NCI-H2081 (cell line): ENCODE results near the gene SPRR2A.
"Not testable (repeated sequence)": the region's sequence is repeated elsewhere in the genome, so short reads cannot be mapped to it uniquely, and the experiment has no call there.

Experiments
- DNase-seq, 2 experiments: peaks; one replicate each; lab custom pipeline; 2025; lab: John Stamatoyannopoulos, UW

The SPRR2A gene

DNA sequence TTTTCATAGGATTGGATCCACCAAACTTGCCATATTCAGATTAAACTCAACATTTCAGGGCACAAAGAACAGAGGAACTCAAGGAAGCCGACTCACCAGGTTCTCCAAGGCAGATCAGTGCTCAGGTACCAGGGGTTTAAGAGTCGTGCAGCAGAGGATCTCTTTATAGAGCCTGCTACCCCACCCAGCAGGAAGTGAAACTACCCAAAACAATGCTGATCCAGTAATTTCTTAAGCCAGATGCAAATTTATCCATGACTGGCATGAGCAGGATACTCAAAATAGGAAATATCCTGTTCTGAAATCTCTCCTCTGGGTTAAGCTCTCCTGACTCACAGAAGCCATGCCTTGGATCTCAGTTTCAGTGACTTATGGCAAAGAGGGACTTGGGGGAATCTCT lies at the start of gene SPRR2A:
SPRR2A (minus strand) TSS at position 138 of the 400 bp plus-strand sequence. CDS start 777 bp downstream, outside the sequence.
- DNase-seq, result no peak

DNA sequence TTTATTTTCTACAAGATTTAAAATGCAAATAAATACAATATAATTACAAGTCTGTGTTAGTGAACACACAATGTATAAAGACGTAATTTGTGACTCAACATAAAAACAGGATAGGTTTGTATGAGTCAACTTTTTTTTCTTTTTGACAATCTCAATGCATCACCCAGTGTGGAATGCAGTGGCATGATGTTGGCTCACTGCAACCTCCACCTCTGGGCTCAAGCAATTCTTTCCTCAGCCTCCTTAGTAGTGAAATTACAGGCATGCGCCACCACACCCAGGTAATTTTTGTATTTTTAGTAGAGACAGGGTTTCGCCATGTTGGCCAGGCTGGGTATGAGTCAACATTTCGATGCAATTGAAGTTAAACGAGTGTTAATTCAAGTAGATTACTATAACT lies 42.9 kb upstream of the SPRR2A start:
- no peak for DNase-seq

DNA sequence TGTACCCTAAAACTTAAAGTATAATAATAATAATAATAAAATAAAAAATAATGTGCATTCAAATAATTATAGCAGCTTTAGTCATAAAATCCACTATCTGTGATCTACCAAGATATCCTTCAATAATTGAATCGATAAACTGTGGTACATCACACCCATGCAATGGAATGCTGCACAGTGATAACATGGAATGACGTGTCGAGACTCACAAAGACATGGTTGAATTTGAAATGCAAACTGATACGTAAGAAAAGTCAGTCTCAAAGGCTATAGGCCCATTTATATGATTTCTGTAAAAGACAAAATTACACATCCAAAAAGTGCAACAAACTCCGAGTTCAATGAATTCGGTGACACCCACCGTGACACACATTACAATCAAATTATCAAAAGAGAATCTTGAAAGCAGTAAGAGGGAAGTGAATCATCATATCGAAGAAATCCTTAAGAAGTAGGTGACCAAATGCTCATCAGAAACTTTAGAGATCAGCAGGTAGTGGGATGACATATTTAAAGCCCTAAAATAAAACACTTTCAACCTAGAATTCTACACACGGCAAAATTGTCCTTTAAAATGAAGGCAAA lies 42.2 kb upstream of the SPRR2A start:
- DNase-seq, result no peak

DNA sequence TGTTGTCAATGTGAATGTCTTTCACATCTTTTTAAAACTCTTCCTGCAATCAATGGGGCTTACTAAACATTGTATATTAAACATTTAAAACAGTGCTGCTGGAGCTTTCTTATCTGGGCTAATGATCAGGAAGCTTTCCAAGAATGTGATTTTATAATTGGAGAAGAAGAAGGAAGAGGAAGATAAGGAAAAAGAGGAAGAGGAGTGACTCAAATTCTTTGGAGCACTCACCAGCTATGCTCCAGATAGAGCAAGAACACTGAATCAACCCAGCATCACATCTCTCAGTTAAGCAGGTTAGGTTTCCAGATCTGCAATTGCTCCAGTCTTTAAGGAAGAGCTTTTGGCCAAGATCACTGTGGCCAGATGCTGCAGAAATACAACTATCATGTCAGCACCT lies 38.5 kb upstream of the SPRR2A start:
- DNase-seq, result no peak

DNA sequence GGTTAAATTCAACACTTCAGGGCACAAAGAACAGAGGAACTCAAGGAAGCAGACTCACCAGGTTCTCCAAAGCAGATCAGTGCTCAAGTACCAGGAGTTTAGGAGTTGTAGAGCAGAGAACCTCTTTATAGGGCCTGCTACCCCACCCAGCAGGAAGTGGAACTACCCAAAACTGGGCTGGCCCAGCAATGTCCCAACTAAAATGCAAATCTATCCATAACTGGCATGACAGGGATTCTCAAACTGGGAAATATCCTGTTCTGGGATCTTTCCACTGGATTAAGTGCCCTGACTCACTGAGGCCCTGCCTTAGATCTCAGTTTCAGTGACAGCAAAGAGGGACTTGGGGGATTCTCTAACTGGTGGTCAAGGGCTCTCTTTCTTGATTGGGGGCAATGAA lies 37.1 kb upstream of the SPRR2A start, which contains the start of gene SPRR2E:
SPRR2E (minus strand) TSS at position 101 of the 400 bp plus-strand sequence. CDS start 775 bp downstream, outside the sequence.
- DNase-seq, result no peak

- DNase-seq, result no peak
Observed at GRCh38 chr1:153087652-153088051, 30.3 kb upstream of the SPRR2A start.

DNA sequence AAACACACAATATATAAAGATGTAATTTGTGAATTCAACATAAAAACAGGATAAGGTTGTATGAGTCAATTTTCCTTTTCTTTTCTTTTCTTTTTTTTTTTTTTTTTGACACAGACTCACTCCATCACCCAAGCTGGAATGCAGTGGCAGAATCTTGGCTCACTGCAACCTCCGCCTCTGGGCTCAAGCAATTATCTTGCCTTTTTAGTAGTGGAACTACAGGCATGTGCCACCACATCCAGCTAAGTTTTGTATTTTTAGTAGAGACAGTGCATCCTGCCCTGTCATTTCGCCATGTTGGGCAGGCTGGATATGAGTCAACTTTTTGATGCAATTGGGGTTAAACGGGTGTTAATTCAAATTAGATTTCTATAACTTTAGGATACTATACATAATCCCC lies 24.4 kb upstream of the SPRR2A start:
- DNase-seq, result no peak

- DNase-seq, result no peak
Observed at GRCh38 chr1:153072806-153073726, 15.8 kb upstream of the SPRR2A start.

DNA sequence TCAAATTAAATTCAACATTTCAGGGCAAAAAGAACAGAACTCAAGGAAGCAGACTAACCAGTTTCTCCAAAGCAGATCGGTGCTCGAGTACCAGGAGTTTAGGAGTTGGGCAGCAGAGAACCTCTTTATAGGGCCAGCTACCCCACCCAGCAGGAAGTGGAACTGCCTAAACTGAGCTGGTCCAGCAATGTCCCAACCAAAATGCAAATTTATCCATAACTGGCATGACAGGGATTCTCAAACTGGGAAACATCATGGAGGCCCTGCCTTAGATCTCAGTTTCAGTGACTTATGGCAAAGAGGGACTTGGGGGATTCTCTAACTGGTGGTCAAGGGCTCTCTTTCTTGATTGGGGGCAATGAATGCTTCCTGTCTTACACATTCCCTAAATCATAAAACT lies 14.2 kb upstream of the SPRR2A start, which contains the start of gene SPRR2B:
SPRR2B (minus strand) TSS at position 101 of the 400 bp plus-strand sequence. CDS start 772 bp downstream, outside the sequence.
- DNase-seq, result no peak

DNA sequence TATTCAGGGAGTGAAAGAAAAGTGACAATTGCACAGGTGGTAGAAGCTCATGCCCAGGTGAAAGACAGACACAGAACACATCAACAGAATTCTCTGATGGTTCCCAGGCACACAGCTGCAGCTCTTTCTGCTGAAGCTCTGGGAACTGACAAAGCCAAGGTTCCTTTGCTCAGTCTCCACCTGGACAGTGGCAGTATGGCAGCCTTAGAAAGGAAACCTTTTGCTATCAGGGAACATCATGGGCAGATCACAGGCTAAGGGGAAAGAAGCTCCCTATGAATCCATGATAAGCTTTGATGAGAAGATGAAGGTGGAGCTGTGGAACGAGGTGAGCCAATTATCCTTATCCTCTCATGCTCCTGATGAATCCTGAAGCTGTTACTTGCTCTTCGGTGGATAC lies 12.9 kb upstream of the SPRR2A start:
- no peak for DNase-seq

GRCh38 chr1:153058826-153059784 lies 1.8 kb upstream of the SPRR2A start:
- no peak for DNase-seq

GRCh38 chr1:153058154-153058553 lies 842 bp upstream of the SPRR2A start:
- DNase-seq, result no peak

DNA sequence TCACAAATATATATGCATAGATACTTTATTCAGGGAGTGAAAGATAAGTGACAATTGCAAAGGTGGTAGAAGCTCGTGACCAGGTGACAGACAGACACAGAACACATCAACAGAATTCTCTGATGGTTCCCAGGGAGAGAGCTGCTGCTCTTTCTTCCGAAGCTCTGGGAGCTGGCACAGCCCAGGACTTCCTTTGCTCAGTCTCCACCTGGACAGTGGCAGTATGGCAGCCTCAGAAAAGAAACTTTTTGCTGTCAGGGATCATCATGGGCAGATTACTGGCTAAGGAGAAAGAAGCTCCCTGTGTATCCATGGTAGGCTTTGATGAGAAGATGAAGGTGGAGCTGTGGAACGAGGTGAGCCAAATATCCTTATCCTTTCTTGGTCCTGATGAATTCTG lies 1.2 kb downstream of the SPRR2A start:
- not testable (repeated sequence) for DNase-seq

DNA sequence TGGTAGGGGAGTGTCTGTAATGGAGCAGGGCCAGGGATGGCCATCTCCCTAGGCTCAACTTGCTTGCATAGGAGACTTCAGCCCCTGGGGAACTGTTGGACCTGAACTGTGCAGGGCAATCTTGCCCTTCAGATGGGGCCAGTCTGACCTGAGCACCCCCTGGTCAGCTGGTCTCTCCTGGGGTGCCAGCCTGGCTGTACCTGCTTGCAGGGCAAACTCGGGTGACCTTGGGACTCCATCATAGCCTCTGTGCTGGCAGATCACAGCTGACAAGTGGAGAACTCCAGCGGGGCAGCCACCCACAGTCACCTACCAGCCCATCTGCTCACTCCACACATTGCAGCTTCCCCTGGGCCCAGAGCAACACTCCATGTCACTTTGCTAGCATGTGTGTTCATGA lies 8.1 kb downstream of the SPRR2A start:
- no peak for DNase-seq

- no peak for DNase-seq
Observed at GRCh38 chr1:153040950-153041631, 16.2 kb downstream of the SPRR2A start, which contains the start of gene SPRR2D. SPRR2D (minus strand) TSS chr1:153041120; CDS start chr1:153040346, 774 bp downstream.

GRCh38 chr1:153035211-153035610 lies 22.1 kb downstream of the SPRR2A start:
- no peak for DNase-seq

- no peak for DNase-seq
Observed at GRCh38 chr1:153032677-153033308, 24.5 kb downstream of the SPRR2A start.

- no peak for DNase-seq
Observed at GRCh38 chr1:153032073-153032472, 25.2 kb downstream of the SPRR2A start.

DNA sequence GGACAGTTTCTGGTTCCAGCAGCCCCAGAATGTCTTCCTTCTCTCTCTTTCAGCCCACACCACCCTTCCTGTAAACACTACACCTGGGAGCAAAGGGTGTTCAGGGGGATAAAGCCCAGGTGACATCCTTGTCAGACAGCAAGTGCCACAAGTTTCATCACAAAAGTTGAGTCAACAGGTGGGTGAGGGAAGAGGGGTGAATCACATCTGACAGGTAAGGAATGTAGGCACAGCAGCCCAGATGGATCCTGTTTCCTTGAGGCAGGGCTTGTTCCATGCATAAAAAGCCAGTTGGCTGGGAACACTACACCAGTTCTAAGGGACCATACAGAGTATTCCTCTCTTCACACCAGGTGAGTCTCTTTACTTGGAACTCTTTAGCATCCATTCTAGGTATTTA lies 26.4 kb downstream of the SPRR2A start, which contains the start of gene SPRR1B:
SPRR1B (plus strand) TSS at position 309 of the 400 bp plus-strand sequence. CDS start 1,143 bp downstream, outside the sequence.
- no peak for DNase-seq

- DNase-seq, result no peak
Observed at GRCh38 chr1:153028766-153029165, 28.5 kb downstream of the SPRR2A start.

GRCh38 chr1:153025797-153026196 lies 31.5 kb downstream of the SPRR2A start:
- no peak for DNase-seq
